Gastrocnemius medialis (tissue), 4 donors: ENCODE data around the gene ASMT.

Experiments used
- POLR2A ChIP-seq, 2 donors: fragments of 450-650 bp; IDR thresholded peaks; one replicate each; pipeline ENCODE4 v1.6.1; 2017; ENCODE audit warnings: antibody characterized with exemption in 2 of 2, mild to moderate bottlenecking in 2 of 2, moderate library complexity in 2 of 2
- TF ChIP-seq, protein P1 (sequence below), 5 experiments: fragments of 450-650 bp in 3 of 5; fragments of 200-600 bp in 2 of 5; sonication (generic) in 2 of 5; IDR thresholded peaks in 4 of 5; conservative IDR thresholded peaks in 1 of 5; 1 replicate in 4 of 5; 2 replicates in 1 of 5; pipeline ENCODE4 v1.5.1; 2016 to 2019; ENCODE audit warnings: antibody characterized with exemption in 5 of 5, mild to moderate bottlenecking in 3 of 5, moderate library complexity in 3 of 5

- TF ChIP-seq, protein P1, sequence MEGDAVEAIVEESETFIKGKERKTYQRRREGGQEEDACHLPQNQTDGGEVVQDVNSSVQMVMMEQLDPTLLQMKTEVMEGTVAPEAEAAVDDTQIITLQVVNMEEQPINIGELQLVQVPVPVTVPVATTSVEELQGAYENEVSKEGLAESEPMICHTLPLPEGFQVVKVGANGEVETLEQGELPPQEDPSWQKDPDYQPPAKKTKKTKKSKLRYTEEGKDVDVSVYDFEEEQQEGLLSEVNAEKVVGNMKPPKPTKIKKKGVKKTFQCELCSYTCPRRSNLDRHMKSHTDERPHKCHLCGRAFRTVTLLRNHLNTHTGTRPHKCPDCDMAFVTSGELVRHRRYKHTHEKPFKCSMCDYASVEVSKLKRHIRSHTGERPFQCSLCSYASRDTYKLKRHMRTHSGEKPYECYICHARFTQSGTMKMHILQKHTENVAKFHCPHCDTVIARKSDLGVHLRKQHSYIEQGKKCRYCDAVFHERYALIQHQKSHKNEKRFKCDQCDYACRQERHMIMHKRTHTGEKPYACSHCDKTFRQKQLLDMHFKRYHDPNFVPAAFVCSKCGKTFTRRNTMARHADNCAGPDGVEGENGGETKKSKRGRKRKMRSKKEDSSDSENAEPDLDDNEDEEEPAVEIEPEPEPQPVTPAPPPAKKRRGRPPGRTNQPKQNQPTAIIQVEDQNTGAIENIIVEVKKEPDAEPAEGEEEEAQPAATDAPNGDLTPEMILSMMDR (IDR thresholded peaks at IDR 0.05 in 4 of 5, conservative IDR thresholded peaks at IDR 0.05 in 1 of 5) = no peak
- TF ChIP-seq POLR2A (IDR thresholded peaks at IDR 0.05) = no peak
These were observed 46.4 kb downstream of the ASMT start for GRCh38 chrX:1661048-1661921.
